Activated CD8-positive, alpha-beta T cell treated with anti-CD3 and anti-CD28 coated beads for 36 hours (primary cell): ENCODE results near the gene KCNV2. TPM values are rescaled to one million over a fixed set of nuclear protein-coding genes. Genes with fewer than 3 reads are reported as not detected.

Experiments used
- total RNA-seq, 2 experiments: library from RNA; stranded (reverse); gene quantifications; one replicate each; pipeline ENCODE4 v1.2.3, GENCODE V29; 2021

The KCNV2 gene
- total RNA-seq, 2 experiments from 2014 or later, result not detected

Other genes with a start within 250 kb of the KCNV2 start
- gene VLDLR, start 95.7 kb upstream of the KCNV2 start, total RNA-seq, result 10 to 100 TPM; 13.0 to 17.1 TPM
- 100 to 1,000 TPM; 101 to 106 TPM for gene PUM3, start 126.6 kb downstream of the KCNV2 start, total RNA-seq